HTERT RPE-1 (cell line): Measurements from ENCODE around the gene MEGF6.

Experiments used
- in situ Hi-C: fragments of 300-500 bp; cut with MboI; formaldehyde crosslinking; loops from 4 replicates; pipeline ENCODE4 v1.14.3; 2020; ENCODE audit warnings: low sequenced_read_pairs

The MEGF6 gene

GRCh38 chr1:3461238-3461933, 149.9 kb downstream of the MEGF6 start:
- in situ Hi-C loops: no loop called here

GRCh38 chr1:3460672-3461131, 150.6 kb downstream of the MEGF6 start:
- in situ Hi-C loops: no loop called here

DNA sequence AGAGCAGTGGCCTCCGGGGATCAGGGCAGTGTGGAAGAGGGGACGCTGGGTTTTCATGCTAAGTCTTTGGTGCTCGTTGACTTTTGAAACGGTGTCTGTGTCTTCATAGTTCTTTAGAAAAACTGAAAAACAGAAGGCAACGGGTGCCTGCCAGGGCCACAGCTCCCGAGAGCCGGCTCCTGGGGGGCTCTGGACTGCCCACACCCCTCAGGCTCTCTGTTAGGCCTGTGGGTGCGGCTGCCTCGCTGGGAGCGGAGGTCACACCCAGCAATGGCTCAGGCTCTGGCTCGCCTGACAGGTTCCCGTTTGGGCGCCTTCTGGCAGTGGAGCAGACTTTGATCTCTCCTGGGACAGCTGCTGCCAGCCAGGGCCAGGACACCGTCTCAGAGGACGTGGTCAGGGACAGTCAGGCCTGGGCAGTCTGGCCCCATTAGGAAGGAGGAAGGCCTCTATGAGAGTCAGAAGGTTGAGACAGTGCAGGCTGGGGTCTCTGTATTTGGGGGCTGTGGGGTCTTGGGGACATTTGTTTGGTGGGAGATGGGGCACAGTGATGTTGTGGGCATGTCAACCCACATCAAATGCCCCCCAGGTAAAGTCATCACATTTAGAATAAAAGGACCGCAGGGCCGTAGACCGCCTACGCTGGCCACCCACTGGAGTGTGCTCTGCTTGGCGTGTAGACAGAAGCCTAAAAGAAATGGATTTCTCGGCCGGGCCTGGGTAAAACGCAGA, 151.2 kb downstream of the MEGF6 start:
- in situ Hi-C loops: no loop called here

DNA sequence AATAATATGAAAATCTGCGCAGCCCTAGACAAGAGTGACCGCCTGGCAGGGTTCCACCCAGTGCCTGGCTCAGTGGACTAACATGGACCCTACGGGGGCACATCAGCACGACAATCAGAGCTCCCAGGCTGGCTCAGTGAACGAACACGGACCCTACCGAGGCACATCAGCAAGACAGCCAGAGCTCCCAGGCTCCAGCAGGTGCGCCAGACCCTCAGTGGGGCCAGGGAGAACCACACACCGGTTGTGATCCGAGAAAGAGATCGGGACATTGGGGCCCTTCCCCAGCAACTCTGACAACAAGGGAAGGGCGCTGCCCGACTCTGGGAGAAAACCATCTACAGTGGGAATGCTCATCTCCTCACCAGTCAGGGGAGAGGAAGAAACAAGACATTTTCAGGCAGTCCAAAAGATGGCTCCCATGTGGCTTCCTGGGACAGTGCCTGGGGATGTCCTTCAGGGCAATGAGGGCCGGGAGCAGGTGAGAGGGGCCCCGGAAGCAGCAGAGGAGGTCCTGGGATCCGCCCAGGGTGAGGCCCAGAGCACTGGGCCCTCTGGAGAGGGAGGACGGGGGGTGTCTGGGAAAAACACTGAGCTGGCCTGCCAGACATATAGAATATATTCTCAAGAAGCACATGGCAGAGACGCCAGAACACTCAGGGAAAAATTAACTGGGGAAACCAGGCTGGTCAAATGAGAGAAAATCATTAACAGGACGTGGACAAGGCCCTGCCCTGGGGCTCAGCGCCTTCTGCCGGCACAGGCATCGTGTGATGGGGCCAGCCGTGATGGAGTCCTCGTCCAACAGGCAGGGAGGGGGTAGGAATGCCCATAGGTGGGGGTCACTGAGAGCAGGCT, 152.0 kb downstream of the MEGF6 start:
- in situ Hi-C loops: no loop called here

GRCh38 chr1:3457910-3458883, 153.1 kb downstream of the MEGF6 start:
- in situ Hi-C loops: no loop called here

GRCh38 chr1:3456964-3457909, 154.1 kb downstream of the MEGF6 start:
- in situ Hi-C loops: no loop called here

- in situ Hi-C loops: no loop called here
These were observed 154.8 kb downstream of the MEGF6 start for GRCh38 chr1:3456449-3456963.

DNA sequence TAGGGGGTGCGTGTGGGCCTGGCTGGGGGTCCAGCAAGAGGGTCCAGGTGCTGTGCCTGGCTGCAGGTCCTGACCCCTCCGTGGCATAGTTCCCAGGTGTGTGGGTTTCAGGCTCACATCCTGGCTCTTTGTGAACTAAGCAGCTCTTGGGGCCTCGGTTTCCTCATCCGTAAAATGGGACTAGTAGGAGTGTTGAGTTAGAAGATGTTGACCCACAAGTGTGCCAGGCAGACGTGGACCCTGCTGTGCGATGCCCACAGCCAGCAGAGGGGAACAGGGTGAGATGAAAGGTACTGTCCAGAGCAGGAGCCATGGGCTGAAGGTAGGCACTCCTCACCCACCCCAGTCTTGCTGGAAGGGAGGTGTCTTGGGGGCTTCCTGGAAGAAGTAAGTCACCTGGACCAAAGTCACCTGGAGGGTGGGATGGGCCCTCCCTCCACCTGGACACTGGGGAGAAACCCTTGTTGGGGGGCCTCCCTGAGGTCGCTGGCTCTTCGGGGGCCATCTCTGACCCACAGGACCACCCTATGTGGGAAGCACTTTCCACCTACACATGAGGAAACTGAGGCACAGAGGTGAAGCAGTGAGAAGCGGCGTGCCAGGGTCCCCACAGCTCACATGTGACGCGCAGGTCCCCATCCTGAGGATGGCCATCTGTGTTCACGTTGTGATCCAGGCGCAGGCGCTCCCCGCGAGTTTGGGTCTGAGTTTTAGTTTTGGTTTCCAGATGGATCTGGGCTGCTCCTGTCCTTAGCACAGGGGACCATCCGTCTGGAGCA, 155.4 kb downstream of the MEGF6 start:
- in situ Hi-C loops: no loop called here

- in situ Hi-C loops: no loop called here
These were observed 156.3 kb downstream of the MEGF6 start for GRCh38 chr1:3454811-3455618.

GRCh38 chr1:3453891-3454810, 157.2 kb downstream of the MEGF6 start, which contains the start of gene ARHGEF16:
Gene ARHGEF16 (plus strand): TSS chr1:3454665. CDS start chr1:3463085, 8,420 bp downstream.
- in situ Hi-C loops: no loop called here

DNA sequence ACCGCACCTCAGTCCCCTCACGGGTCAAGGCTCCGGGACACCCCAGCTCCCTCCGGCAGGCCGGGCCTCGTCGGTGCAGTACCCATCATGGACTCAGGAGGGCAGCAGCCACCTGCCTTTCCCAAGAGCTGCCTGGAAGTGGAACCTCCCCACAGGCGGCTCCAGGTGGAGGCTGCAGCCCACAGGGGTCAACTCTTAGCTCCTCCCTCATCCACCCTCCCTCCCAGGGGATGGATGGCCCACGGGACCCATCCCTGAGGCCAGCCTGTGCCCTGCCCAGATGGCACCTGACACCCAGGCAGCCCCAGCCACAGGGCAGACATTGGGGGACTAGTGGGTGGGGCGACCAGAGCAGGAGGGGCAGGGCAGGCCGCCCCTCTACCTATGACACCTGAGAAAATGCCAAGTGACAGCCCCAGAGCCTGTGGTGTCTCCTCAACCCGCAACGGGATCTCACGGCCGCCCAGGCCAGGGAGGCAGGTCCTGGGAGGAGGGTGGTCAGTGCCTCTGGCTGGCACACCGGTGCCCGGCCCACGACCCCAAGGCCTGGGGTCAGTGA, 158.0 kb downstream of the MEGF6 start:
- in situ Hi-C loops: no loop called here

DNA sequence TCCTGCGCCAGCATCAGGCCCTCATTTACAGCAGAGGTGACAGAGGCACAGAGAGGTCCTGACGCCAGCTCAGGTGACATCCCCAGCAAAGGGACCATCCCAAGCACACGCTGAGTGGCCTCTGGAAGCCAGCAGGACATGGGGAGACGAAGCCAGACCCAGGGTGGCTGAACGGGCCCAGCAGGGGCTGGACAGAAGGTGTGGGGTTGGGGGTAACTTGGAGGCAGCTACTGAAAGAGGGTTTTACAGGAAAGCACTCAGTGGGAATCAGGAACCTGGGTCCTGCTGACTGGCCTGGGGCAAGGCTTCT, 158.5 kb downstream of the MEGF6 start:
- in situ Hi-C loops: no loop called here

DNA sequence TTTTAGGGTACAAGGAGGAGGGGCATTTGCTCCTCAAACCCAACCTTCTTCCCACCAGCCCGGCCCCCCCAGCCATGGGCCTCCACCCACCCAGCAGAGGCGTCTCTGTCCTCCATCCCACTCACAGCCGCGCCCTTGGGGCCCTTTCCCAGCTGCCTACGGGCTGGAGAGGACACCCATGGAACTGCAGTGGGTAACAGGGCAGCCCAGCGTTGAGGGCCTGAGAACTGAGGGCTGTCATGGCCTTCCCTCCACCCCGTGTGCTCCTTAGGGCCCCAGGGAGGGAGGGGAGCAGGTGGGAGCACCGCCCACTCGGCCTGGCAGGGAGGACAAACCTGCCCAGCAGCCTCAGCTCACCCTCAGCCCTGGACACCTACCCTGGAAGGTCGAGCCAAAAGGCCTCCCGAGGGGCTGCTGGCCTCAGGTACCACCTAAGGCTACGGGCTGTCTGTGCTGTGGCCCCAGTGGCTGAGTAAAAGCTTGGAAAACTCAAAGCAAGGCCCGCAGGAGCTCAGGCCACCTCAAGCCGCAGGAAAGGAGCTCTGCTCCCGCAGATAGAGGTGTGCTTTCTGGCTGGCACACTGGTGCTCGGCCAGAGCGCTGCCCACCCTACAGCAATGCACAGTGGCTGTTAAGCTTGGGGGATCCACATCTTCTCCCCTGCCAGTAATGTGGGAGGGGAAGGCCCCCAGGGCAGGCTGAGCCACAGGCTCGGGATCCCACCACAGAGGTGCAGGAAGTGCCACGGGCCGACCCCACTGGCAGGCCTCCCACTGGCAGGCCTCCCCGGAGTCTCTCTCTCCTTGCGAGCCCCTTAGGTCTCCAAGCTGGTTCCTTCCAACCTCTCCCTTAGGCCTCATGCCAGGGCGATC, 159.1 kb downstream of the MEGF6 start:
- in situ Hi-C loops: no loop called here

DNA sequence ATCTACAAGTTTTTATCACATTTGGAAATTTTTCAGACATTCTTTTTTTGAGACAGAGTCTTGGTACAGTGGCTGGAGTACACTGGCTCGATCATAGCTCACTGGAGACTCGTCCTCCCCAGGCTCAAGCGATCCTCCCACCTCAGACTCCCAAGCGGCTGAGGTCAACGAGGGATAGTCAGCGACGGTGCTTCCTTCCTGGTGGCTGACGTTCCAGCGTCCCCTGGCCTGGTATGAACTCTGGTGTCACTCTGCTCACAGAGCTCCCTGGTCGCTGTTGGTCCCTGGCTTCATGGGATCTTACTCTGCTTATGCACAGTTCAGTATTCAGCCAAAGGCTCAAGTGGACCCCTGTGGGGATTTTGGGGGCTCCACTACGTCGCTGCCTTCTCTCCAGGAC, 160.3 kb downstream of the MEGF6 start:
- in situ Hi-C loops: no loop called here

DNA sequence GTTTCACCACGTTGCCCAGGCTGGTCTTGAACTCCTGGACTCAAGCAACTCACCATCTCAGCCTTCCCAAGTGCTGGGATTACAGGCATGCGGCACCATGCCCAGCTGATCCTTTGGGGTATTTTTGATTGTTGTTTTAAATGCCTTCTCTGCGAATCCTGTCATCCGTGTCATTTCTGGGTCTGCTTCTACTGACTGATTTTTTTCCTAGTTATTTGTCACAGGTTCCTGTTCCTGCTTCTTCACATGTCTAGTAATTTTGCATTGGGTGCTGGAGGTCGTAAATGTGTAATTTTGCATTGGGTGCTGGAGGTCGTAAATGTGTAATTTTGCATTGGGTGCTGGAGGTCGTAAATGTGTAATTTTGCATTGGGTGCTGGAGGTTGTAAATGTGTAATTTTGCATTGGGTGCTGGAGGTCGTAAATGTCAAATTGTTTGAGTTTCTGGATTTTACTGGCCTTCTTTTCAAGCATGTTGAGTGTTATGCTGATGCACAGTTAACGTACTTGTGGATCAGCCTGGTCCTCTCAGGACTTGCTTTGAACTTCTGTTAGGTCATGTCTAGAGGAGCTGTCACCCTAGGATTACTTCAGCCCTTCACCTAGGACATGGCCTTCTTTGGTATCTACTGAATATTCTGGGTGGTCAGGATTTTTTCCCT, 161.0 kb downstream of the MEGF6 start:
- in situ Hi-C loops: no loop called here
